Measurements from ENCODE around the gene SRPK2.
"Not testable (repeated sequence)": the region's sequence is repeated elsewhere in the genome, so short reads cannot be mapped to it uniquely, and the experiment has no call there.

The SRPK2 gene

GRCh38 chr7:105346593-105347322 lies 42.0 kb downstream of the SRPK2 start:
- FAIRE-seq (no peak), DNase-seq (ENCODE audit: insufficient read length) (no peak)
- no peak for TF ChIP-seq TAF1 (IDR thresholded peaks at IDR 0.05; ENCODE audit: borderline replicate concordance, low read depth, low read length)
- no peak for TF ChIP-seq POLR2A (IDR thresholded peaks at IDR 0.05; ENCODE audit: low read depth, low read length)
- no peak for TF ChIP-seq POLR2AphosphoS5 (IDR thresholded peaks at IDR 0.05; ENCODE audit: low read depth, low read length)

GRCh38 chr7:105346138-105346537 lies 42.6 kb downstream of the SRPK2 start:
- no peak for DNase-seq (ENCODE audit: insufficient read length)
- no peak for TF ChIP-seq POLR2A (IDR thresholded peaks at IDR 0.05; ENCODE audit: low read depth, low read length)
- no peak for FAIRE-seq

DNA sequence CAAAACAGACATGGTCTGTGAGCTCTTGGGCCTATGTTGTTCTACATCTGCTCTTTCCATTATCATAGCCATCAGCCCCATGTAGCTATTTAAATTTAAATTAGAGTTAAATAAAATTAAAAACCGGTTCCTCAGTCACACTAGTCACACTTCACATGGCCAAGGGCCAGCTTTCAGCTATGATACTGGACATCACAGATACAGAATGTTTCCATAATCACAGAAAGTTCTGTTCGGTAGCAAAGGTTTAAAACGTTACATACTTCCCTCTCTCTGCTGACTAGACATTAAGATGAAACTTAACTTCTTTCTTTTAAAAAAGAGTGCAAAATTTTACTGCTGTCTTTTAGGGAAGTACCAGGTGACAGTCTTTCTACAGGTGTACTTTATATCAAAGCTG lies 43.0 kb downstream of the SRPK2 start:
- DNase-seq (ENCODE audit: insufficient read length) (no peak), FAIRE-seq (no peak)
- no peak for TF ChIP-seq POLR2A (IDR thresholded peaks at IDR 0.05; ENCODE audit: low read depth, low read length)
- TF ChIP-seq TAF1 (IDR thresholded peaks at IDR 0.05; ENCODE audit: borderline replicate concordance, low read depth, low read length) = no peak
- no peak for TF ChIP-seq POLR2AphosphoS5 (IDR thresholded peaks at IDR 0.05; ENCODE audit: low read depth, low read length)

DNA sequence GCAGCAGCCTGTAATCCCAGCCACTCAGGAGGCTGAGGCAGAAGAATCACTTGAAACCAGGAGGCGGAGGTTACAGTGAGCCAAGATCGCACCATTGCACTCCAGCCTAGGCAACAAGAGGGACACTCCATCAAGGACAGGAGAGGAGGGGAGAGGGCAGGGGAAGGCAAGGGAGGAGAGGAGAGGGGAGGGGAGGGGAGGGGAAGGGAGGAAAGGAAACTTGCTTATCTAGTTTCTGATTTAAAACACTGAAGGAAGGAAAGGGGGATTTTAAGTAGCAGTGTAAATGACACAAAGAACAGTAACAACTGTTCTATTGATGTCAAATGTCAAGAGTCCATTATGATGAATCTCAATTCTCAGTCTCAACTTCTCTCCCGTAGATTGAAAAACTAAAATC lies 43.7 kb downstream of the SRPK2 start:
- DNase-seq (ENCODE audit: insufficient read length) (no peak), FAIRE-seq (no peak)
- TF ChIP-seq POLR2A (IDR thresholded peaks at IDR 0.05; ENCODE audit: low read depth, low read length) = no peak
- no peak for TF ChIP-seq TAF1 (IDR thresholded peaks at IDR 0.05; ENCODE audit: borderline replicate concordance, low read depth, low read length)
- no peak for TF ChIP-seq POLR2AphosphoS5 (IDR thresholded peaks at IDR 0.05; ENCODE audit: low read depth, low read length)

GRCh38 chr7:105339404-105340323 lies 49.1 kb downstream of the SRPK2 start:
- TF ChIP-seq TAF1 (IDR thresholded peaks at IDR 0.05; ENCODE audit: borderline replicate concordance, low read depth, low read length) (no peak), POLR2AphosphoS5 (IDR thresholded peaks at IDR 0.05; ENCODE audit: low read depth, low read length) (no peak), POLR2A (IDR thresholded peaks at IDR 0.05; ENCODE audit: low read depth, low read length) (no peak)
- FAIRE-seq (no peak), DNase-seq (ENCODE audit: insufficient read length) (no peak)

DNA sequence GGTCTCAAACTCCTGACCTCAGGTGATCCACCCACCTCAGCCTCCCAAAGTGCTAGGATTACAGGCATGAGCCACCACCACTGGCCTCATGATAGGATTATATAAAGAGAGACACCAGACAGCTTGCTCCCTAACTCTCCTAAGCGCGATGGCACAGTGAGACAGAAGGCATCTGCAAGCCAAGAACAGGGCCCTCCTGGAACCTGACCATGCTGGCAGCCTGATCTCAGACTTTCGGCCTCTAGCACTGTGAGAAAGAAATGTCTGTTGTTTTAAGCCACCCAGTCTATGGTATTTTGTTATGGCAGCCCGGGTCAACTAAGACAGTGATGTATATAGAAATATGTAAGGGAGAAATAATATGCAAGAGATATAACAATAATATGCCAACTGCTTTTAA lies 51.2 kb downstream of the SRPK2 start:
- DNase-seq (ENCODE audit: insufficient read length) (no peak), FAIRE-seq (no peak)
- TF ChIP-seq TAF1 (IDR thresholded peaks at IDR 0.05; ENCODE audit: borderline replicate concordance, low read depth, low read length) (no peak), POLR2A (IDR thresholded peaks at IDR 0.05; ENCODE audit: low read depth, low read length) (no peak), POLR2AphosphoS5 (IDR thresholded peaks at IDR 0.05; ENCODE audit: low read depth, low read length) (no peak)

DNA sequence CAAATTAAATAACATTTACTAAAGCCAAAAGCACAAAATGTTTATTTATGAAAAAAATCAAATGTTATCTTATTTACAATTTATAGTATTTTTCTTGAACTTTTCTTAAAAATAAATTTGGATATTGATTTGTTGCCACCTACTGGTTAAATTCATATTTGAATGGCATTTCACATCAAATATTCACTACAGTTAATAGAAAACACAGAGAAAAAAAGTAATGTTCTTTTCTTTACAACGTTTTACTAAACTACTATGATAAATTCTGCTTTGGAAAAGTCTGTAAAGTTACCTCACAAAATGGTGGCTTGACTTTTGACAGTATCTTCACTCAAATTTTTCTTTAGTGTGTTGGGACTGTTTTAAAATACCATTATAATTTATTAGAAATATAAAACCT lies 52.7 kb downstream of the SRPK2 start:
- no peak for FAIRE-seq
- no peak for TF ChIP-seq POLR2AphosphoS5 (IDR thresholded peaks at IDR 0.05; ENCODE audit: low read depth, low read length)
- TF ChIP-seq TAF1 (IDR thresholded peaks at IDR 0.05; ENCODE audit: borderline replicate concordance, low read depth, low read length) = no peak
- TF ChIP-seq POLR2A (IDR thresholded peaks at IDR 0.05; ENCODE audit: low read depth, low read length) = no peak
- DNase-seq (ENCODE audit: insufficient read length) = no peak

DNA sequence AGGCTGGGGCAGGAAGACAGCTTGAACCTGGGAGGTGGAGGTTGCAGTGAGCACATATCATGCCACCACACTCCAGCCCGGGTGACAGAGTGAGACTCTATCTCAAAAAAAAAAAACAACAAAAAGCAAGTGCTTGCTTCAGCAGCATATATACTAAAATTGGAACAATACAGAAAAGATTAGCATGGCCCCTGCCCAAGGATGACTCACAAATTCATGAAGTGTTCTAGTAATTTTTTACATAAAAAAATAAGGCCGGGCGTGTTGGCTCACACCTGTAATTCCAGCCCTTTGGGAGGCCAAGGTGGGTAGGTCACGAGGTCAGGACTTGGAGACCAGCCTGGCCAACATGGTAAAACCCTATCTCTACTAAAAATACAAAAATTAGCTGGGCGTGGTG lies 56.1 kb downstream of the SRPK2 start:
- FAIRE-seq; DNase-seq (ENCODE audit: insufficient read length): not testable (repeated sequence)

DNA sequence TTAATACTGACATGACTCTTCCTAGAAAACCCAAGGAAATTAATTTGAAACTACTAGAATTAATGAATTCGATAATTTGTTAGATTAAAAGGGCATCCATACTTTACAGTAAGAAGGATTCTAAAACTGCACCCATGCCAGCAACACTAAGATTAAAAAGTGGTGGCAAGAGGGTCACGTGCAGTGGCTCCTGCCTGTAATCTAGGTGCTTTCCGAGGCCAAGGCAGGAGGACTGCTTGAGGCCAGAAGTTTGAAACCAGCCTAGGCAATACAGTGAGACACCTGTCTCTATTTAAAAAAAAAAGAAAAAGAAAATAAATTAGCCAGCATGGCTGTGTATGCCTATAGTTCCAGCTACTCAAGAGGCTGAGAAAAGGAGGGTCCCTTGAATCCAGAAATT lies 58.2 kb downstream of the SRPK2 start:
- no peak for DNase-seq (ENCODE audit: insufficient read length)
- FAIRE-seq = no peak
- TF ChIP-seq POLR2AphosphoS5 (IDR thresholded peaks at IDR 0.05; ENCODE audit: low read depth, low read length) (no peak), POLR2A (IDR thresholded peaks at IDR 0.05; ENCODE audit: low read depth, low read length) (no peak), TAF1 (IDR thresholded peaks at IDR 0.05; ENCODE audit: borderline replicate concordance, low read depth, low read length) (no peak)

DNA sequence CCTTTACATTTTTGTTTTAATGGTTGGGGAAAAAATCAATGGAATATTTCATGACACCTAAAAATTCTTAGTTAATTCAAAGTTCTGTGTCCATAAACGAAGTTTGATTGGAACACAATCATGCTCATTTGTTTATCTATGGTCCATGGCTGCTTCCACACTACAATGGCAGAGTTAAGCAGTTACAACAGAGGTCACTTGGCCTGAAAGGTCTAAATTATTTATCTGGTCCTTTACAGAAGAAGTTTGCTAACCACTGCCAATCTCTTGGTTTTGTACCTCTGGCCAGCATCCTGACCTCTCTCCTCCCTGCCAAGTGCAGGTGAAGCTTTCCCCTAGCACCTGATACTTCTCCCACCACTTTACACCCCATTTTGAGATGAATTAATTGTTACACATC lies 61.5 kb downstream of the SRPK2 start:
- TF ChIP-seq POLR2A (IDR thresholded peaks at IDR 0.05; ENCODE audit: low read depth, low read length) (no peak), POLR2AphosphoS5 (IDR thresholded peaks at IDR 0.05; ENCODE audit: low read depth, low read length) (no peak), TAF1 (IDR thresholded peaks at IDR 0.05; ENCODE audit: borderline replicate concordance, low read depth, low read length) (no peak)
- DNase-seq (ENCODE audit: insufficient read length) (no peak), FAIRE-seq (no peak)

- no peak for FAIRE-seq
- DNase-seq (ENCODE audit: insufficient read length) = no peak
- TF ChIP-seq POLR2A (IDR thresholded peaks at IDR 0.05; ENCODE audit: low read depth, low read length) = no peak
- TF ChIP-seq TAF1 (IDR thresholded peaks at IDR 0.05; ENCODE audit: borderline replicate concordance, low read depth, low read length) = no peak
- no peak for TF ChIP-seq POLR2AphosphoS5 (IDR thresholded peaks at IDR 0.05; ENCODE audit: low read depth, low read length)
Measured at GRCh38 chr7:105325216-105325904, 63.4 kb downstream of the SRPK2 start.

DNA sequence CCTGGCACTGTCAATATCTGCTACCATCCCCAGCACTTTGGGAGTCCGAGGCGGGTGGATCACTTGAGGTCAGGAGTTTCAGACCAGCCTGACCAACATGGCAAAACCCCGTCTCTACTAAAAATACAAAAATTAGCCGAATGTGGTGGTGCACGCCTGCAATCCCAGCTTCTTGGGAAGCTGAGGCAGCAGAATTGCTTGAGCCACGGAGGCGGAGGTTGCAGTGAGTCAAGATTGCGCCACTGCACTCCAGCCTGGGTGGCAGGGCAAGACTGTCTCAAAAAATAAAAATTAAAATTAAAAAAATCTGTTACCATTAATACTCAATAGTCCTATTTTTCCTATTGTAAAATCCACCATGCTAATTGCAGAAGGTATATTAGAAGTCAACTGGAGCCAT lies 64.1 kb downstream of the SRPK2 start:
- not testable (repeated sequence) for FAIRE-seq; DNase-seq (ENCODE audit: insufficient read length)

All from GM12892 (cell line).